ENCODE measurements around the gene LITAFD.

Gene LITAFD

GRCh38 chr16:8859913-8860881 is 22.0 kb upstream of the LITAFD start:
- H3K4me1 ChIP-seq, result peaks cover 0 to 59% (median 35%) of the 10 kb centered on the region in 4 donors
- H3K27ac ChIP-seq, result peak overlapping the region in 1 of 2 donors; percentile 64
- no peak for TF ChIP-seq CTCF (IDR thresholded peaks at IDR 0.05)
- intact Hi-C loops (cut with DNase I; ENCODE audit: low total_unique reads), result loop anchor here (10.0 kb wide), 2 partner anchors 105 to 235 kb away; partner anchors contain the start of genes HAPSTR1 and USP7
- H3K4me3 ChIP-seq, result no peak overlapping the region
- H3K9me3 ChIP-seq, result no peaks in the 10 kb centered on the region
- H3K36me3 ChIP-seq, result peaks cover 18 to 37% (median 35%) of the 10 kb centered on the region in 3 donors
- no peaks in the 10 kb centered on the region for H3K27me3 ChIP-seq
- peak; percentile 69 to 83 for DNase-seq

GRCh38 chr16:8861563-8862308 is 20.4 kb upstream of the LITAFD start:
- no peaks in the 10 kb centered on the region for H3K9me3 ChIP-seq
- no peak for DNase-seq
- peak overlapping the region in 1 of 2 donors; percentile 34 for H3K27ac ChIP-seq
- H3K4me3 ChIP-seq, result no peak overlapping the region
- TF ChIP-seq CTCF (IDR thresholded peaks at IDR 0.05), result no peak
- peaks cover 12 to 22% (median 20%) of the 10 kb centered on the region in 3 donors for H3K36me3 ChIP-seq
- intact Hi-C loops (cut with DNase I; ENCODE audit: low total_unique reads), result loop anchor here (10.0 kb wide), 2 partner anchors 103 to 233 kb away; partner anchors contain the start of genes HAPSTR1 and USP7
- no peaks in the 10 kb centered on the region for H3K27me3 ChIP-seq
- H3K4me1 ChIP-seq, result peaks cover 0 to 75% (median 49%) of the 10 kb centered on the region in 4 donors

- H3K4me1 ChIP-seq, result peaks cover 0 to 83% (median 56%) of the 10 kb centered on the region in 4 donors
- H3K27ac ChIP-seq, result no peak overlapping the region
- H3K27me3 ChIP-seq, result no peaks in the 10 kb centered on the region
- no peak for DNase-seq
- no peak overlapping the region for H3K4me3 ChIP-seq
- intact Hi-C loops (cut with DNase I; ENCODE audit: low total_unique reads), result loop anchor here (10.0 kb wide), 2 partner anchors 102 to 232 kb away; partner anchors contain the start of genes HAPSTR1 and USP7
- TF ChIP-seq CTCF (IDR thresholded peaks at IDR 0.05), result no peak
- peaks cover 9 to 18% (median 17%) of the 10 kb centered on the region in 3 donors for H3K36me3 ChIP-seq
- H3K9me3 ChIP-seq, result no peaks in the 10 kb centered on the region
Measured at GRCh38 chr16:8862309-8863130, 19.6 kb upstream of the LITAFD start.

GRCh38 chr16:8863594-8864424 is 18.3 kb upstream of the LITAFD start:
- Histone ChIP-seq H3K27me3 (no peaks in the 10 kb centered on the region), H3K4me1 (peaks cover 0 to 84% (median 59%) of the 10 kb centered on the region in 4 donors), H3K9me3 (no peaks in the 10 kb centered on the region), H3K36me3 (peaks cover under 1 to 7% (median 6%) of the 10 kb centered on the region in 3 donors), H3K27ac (peak overlapping the region; percentile 13 to 42), H3K4me3 (no peak overlapping the region)
- no peak for TF ChIP-seq CTCF (IDR thresholded peaks at IDR 0.05)
- intact Hi-C loops (cut with DNase I; ENCODE audit: low total_unique reads), result loop anchor here (10.0 kb wide), 2 partner anchors 101 to 231 kb away; partner anchors contain the start of genes HAPSTR1 and USP7
- no peak for DNase-seq

All from tibial artery (tissue), 4 donors.